Measurements from ENCODE around the gene NT5C2.
"Not testable (repeated sequence)": the region's sequence is repeated elsewhere in the genome, so short reads cannot be mapped to it uniquely, and the experiment has no call there.

Gene NT5C2

DNA sequence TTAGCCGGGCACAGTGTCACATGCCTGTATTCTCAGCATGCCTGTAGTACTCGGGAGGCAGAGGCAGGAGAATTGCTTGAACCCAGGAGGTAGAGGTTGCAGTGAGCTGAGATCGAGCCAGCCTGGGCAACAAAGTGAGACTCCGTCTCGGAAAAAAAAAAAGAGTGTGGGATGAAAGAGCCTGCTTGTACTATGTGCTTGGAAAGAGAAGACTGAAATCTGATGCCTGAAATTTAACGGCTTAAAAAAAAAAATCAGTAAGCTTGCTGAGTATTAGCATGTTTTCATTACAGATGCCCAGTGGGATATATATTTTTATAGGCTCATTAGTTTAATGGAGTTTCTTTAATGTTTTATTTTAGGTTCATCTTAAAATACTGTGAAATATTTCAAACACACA lies 4.2 kb downstream of the NT5C2 start:
- peak overlapping the region; percentile 30; the same call in 1 of the 2 replicates for H3K27ac ChIP-seq (ENCODE audit: low read length)
- no peak overlapping the region for H2AFZ ChIP-seq (ENCODE audit: low read depth, low read length)
- peaks cover 91% of the 10 kb centered on the region for H3K79me2 ChIP-seq (ENCODE audit: insufficient read depth, low read length)
- H4K20me1 ChIP-seq (ENCODE audit: insufficient read depth, low read length): peaks cover 28% of the 10 kb centered on the region; the same call in 1 of the 2 replicates
- H3K36me3 ChIP-seq (ENCODE audit: insufficient read depth, low read length): peaks cover 31% of the 10 kb centered on the region
- no peak overlapping the region for H3K4me3 ChIP-seq (ENCODE audit: low read depth in 1 of 2, low read length in 2 of 2)
- H3K4me1 ChIP-seq (ENCODE audit: insufficient read depth, low read length): peaks cover 76% of the 10 kb centered on the region
- H3K9ac ChIP-seq (ENCODE audit: low read depth, low read length): no peak overlapping the region
- no peak for ATAC-seq (ENCODE audit: insufficient read depth, low read depth)
- no peaks in the 10 kb centered on the region for H3K27me3 ChIP-seq (ENCODE audit: insufficient read depth, low read length, poor library complexity)
- H3K9me3 ChIP-seq (ENCODE audit: insufficient read depth, low read length, severe bottlenecking): no peaks in the 10 kb centered on the region
- TF ChIP-seq, protein P1, sequence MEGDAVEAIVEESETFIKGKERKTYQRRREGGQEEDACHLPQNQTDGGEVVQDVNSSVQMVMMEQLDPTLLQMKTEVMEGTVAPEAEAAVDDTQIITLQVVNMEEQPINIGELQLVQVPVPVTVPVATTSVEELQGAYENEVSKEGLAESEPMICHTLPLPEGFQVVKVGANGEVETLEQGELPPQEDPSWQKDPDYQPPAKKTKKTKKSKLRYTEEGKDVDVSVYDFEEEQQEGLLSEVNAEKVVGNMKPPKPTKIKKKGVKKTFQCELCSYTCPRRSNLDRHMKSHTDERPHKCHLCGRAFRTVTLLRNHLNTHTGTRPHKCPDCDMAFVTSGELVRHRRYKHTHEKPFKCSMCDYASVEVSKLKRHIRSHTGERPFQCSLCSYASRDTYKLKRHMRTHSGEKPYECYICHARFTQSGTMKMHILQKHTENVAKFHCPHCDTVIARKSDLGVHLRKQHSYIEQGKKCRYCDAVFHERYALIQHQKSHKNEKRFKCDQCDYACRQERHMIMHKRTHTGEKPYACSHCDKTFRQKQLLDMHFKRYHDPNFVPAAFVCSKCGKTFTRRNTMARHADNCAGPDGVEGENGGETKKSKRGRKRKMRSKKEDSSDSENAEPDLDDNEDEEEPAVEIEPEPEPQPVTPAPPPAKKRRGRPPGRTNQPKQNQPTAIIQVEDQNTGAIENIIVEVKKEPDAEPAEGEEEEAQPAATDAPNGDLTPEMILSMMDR (IDR thresholded peaks at IDR 0.05; ENCODE audit: borderline replicate concordance, extremely low read depth, low read length, poor library complexity, severe bottlenecking): no peak
- TF ChIP-seq EZH2 (IDR thresholded peaks at IDR 0.05; ENCODE audit: borderline replicate concordance, low read depth, low read length, severe bottlenecking): no peak
- H3K4me2 ChIP-seq (ENCODE audit: insufficient read depth, low read length): peak overlapping the region; percentile 19
- no peak for DNase-seq

DNA sequence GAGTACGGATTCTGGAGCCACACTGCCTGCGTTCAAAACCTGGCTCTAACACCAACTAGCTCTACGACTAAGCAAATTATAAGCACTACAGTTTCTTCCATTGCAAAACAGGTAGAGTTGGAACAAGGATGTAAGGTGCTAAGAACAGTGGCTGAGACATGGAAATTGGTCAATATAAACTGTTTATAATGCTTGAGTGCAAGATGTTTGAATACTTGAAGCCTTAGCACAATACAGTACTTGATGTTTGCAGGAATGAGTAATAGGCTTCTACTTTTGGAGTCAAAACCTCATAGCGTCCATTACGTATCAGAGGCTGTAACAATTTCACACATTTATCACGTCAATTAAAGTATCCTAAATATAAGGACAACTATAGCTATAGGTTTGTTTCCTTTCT lies 6.9 kb downstream of the NT5C2 start:
- peaks cover 22% of the 10 kb centered on the region; the same call in 1 of the 2 replicates for H4K20me1 ChIP-seq (ENCODE audit: insufficient read depth, low read length)
- no peak overlapping the region for H2AFZ ChIP-seq (ENCODE audit: low read depth, low read length)
- H3K36me3 ChIP-seq (ENCODE audit: insufficient read depth, low read length): peaks cover 31% of the 10 kb centered on the region
- no peak for TF ChIP-seq EZH2 (IDR thresholded peaks at IDR 0.05; ENCODE audit: borderline replicate concordance, low read depth, low read length, severe bottlenecking)
- TF ChIP-seq, protein P1 (IDR thresholded peaks at IDR 0.05; ENCODE audit: borderline replicate concordance, extremely low read depth, low read length, poor library complexity, severe bottlenecking): no peak
- DNase-seq (no peak), ATAC-seq (ENCODE audit: insufficient read depth, low read depth) (no peak)
- peak overlapping the region; percentile 27 for H3K4me2 ChIP-seq (ENCODE audit: insufficient read depth, low read length)
- no peaks in the 10 kb centered on the region for H3K27me3 ChIP-seq (ENCODE audit: insufficient read depth, low read length, poor library complexity)
- H3K79me2 ChIP-seq (ENCODE audit: insufficient read depth, low read length): peaks cover 97% of the 10 kb centered on the region
- peak overlapping the region; percentile 2; the same call in 1 of the 2 replicates for H3K9ac ChIP-seq (ENCODE audit: low read depth, low read length)
- no peak overlapping the region for H3K4me3 ChIP-seq (ENCODE audit: low read depth in 1 of 2, low read length in 2 of 2)
- H3K9me3 ChIP-seq (ENCODE audit: insufficient read depth, low read length, severe bottlenecking): no peaks in the 10 kb centered on the region
- H3K27ac ChIP-seq (ENCODE audit: low read length): peak overlapping the region; percentile 65
- peaks cover 87% of the 10 kb centered on the region for H3K4me1 ChIP-seq (ENCODE audit: insufficient read depth, low read length)

DNA sequence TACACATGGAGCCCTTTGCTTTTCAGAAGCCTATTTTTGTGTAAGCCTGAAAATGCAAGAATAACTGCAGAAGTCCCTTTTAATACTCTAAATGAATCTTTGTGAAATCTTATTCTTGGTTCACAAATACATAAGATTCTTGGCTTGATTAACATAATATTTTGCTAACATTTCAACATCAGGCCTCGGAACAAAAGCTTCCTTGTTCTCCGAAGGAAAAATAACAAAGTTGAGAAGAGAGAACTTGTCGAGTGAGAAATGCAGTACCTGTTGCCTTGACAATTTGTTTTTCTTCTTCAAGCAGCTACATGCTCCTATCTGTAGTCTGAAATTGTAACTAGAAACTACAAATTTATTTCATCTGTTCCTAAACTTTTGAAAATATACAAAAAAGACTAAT lies 8.5 kb downstream of the NT5C2 start:
- no peak overlapping the region for H2AFZ ChIP-seq (ENCODE audit: low read depth, low read length)
- peak overlapping the region; percentile 34 for H3K4me2 ChIP-seq (ENCODE audit: insufficient read depth, low read length)
- peaks cover 12% of the 10 kb centered on the region; the same call in 1 of the 2 replicates for H4K20me1 ChIP-seq (ENCODE audit: insufficient read depth, low read length)
- H3K27me3 ChIP-seq (ENCODE audit: insufficient read depth, low read length, poor library complexity): no peaks in the 10 kb centered on the region
- H3K36me3 ChIP-seq (ENCODE audit: insufficient read depth, low read length): peaks cover 32% of the 10 kb centered on the region
- peaks cover 97% of the 10 kb centered on the region for H3K79me2 ChIP-seq (ENCODE audit: insufficient read depth, low read length)
- peaks cover 89% of the 10 kb centered on the region for H3K4me1 ChIP-seq (ENCODE audit: insufficient read depth, low read length)
- no peak for TF ChIP-seq EZH2 (IDR thresholded peaks at IDR 0.05; ENCODE audit: borderline replicate concordance, low read depth, low read length, severe bottlenecking)
- TF ChIP-seq, protein P1 (IDR thresholded peaks at IDR 0.05; ENCODE audit: borderline replicate concordance, extremely low read depth, low read length, poor library complexity, severe bottlenecking): no peak
- peak overlapping the region; percentile 74 for H3K27ac ChIP-seq (ENCODE audit: low read length)
- 0 out of 2 replicates have a peak overlapping the region, but pooled peaks have one; percentile 21 for H3K9ac ChIP-seq (ENCODE audit: low read depth, low read length)
- H3K9me3 ChIP-seq (ENCODE audit: insufficient read depth, low read length, severe bottlenecking): no peaks in the 10 kb centered on the region
- no peak overlapping the region for H3K4me3 ChIP-seq (ENCODE audit: low read depth in 1 of 2, low read length in 2 of 2)
- ATAC-seq (ENCODE audit: insufficient read depth, low read depth) (no peak), DNase-seq (no peak)

DNA sequence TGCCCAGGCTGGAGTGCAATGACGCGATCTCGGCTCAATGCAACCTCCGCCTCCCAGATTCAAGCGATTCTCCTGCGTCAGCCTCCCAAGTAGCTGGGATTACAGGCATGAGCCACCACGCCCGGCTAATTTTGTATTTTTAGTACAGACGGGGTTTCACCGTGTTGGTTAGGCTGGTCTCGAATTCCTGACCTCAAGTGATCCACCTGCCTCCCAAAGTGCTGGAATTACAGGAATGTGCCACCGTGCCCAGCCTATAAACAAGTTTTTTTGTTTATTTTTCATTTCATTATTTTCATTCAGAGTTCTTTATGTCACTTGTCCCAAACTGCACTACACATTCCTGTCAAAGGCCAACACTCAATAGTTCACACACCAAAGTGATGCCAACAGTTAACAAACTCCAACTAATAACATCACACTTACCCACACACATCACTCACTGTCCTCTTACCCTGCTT lies 9.1 kb downstream of the NT5C2 start:
- ATAC-seq (ENCODE audit: insufficient read depth, low read depth); H3K4me3 ChIP-seq (ENCODE audit: low read depth in 1 of 2, low read length in 2 of 2); H3K27me3 ChIP-seq (ENCODE audit: insufficient read depth, low read length, poor library complexity); DNase-seq; H3K9me3 ChIP-seq (ENCODE audit: insufficient read depth, low read length, severe bottlenecking); H2AFZ ChIP-seq (ENCODE audit: low read depth, low read length): not testable (repeated sequence)
- H3K79me2 ChIP-seq (ENCODE audit: insufficient read depth, low read length): peaks cover 97% of the 10 kb centered on the region
- H3K4me1 ChIP-seq (ENCODE audit: insufficient read depth, low read length): peaks cover 95% of the 10 kb centered on the region
- peaks cover 38% of the 10 kb centered on the region for H3K36me3 ChIP-seq (ENCODE audit: insufficient read depth, low read length)
- H3K4me2 ChIP-seq (ENCODE audit: insufficient read depth, low read length): peak overlapping the region; percentile 34
- peak overlapping the region; percentile 74 for H3K27ac ChIP-seq (ENCODE audit: low read length)
- 0 out of 2 replicates have a peak overlapping the region, but pooled peaks have one; percentile 21 for H3K9ac ChIP-seq (ENCODE audit: low read depth, low read length)
- peaks cover 12% of the 10 kb centered on the region; the same call in 1 of the 2 replicates for H4K20me1 ChIP-seq (ENCODE audit: insufficient read depth, low read length)

Measured in DND-41 (cell line).